Sigmoid colon (tissue), 7 donors: ENCODE measurements around the gene RELL1. TPM values are rescaled to one million over a fixed set of nuclear protein-coding genes. Genes with fewer than 3 reads are reported as not detected.
A peak's percentile ranks its signal among the peaks of the same experiment; 100 is the strongest.
"Not testable (repeated sequence)": the region's sequence is repeated elsewhere in the genome, so short reads cannot be mapped to it uniquely, and the experiment has no call there.

ENCODE experiments used
- DNase-seq: peaks from one replicate; pipeline ENCODE4 v3.0.0-alpha.2; 2019
- H3K27ac ChIP-seq, 4 donors: fragments of 200-600 bp; sonication (generic); one replicate each; pipeline ENCODE4 v1.5.1; 2016 to 2019; ENCODE audit warnings: mild to moderate bottlenecking in 1 of 4
- H3K27me3 ChIP-seq, 3 donors: fragments of 200-600 bp; sonication (generic); one replicate each; pipeline ENCODE4 v1.5.1; 2019; ENCODE audit warnings: mild to moderate bottlenecking in 1 of 3
- H3K36me3 ChIP-seq, 4 donors: fragments of 200-600 bp; sonication (generic); one replicate each; pipeline ENCODE4 v1.5.1; 2016 to 2019
- H3K4me1 ChIP-seq, 4 donors: fragments of 200-600 bp; sonication (generic); one replicate each; pipeline ENCODE4 v1.5.1; 2017 to 2019
- H3K4me3 ChIP-seq, 4 donors: fragments of 200-600 bp; sonication (generic); one replicate each; pipeline ENCODE4 v1.5.1; 2017 to 2019; ENCODE audit warnings: mild to moderate bottlenecking in 2 of 4, moderate library complexity in 1 of 4
- H3K9me3 ChIP-seq, 4 donors: fragments of 200-600 bp in 3 of 4; sonication (generic) in 3 of 4; one replicate each; pipeline versions ENCODE4 v1.5.1 to v1.6.1; 2013 to 2019
- CTCF ChIP-seq, 4 experiments: fragments of 450-650 bp in 3 of 4; fragments of 200-600 bp in 1 of 4; IDR thresholded peaks; one replicate each; pipeline ENCODE4 v1.5.1; 2016 to 2019; ENCODE audit warnings: antibody characterized with exemption in 4 of 4, mild to moderate bottlenecking in 3 of 4, moderate library complexity in 2 of 4
- EP300 ChIP-seq, 4 donors: sonication (generic); formaldehyde crosslinking; IDR thresholded peaks; one replicate each; pipeline ENCODE4 v1.6.1; 2017; ENCODE audit warnings: antibody characterized with exemption in 4 of 4
- POLR2A ChIP-seq, 2 donors: fragments of 450-650 bp; IDR thresholded peaks; one replicate each; pipeline ENCODE4 v1.6.1; 2016; ENCODE audit warnings: antibody characterized with exemption in 2 of 2, mild to moderate bottlenecking in 2 of 2, moderate library complexity in 2 of 2
- POLR2AphosphoS5 ChIP-seq, 4 donors: sonication (generic); formaldehyde crosslinking; IDR thresholded peaks; one replicate each; pipeline ENCODE4 v1.6.1; 2017; ENCODE audit warnings: antibody characterized with exemption in 4 of 4
- whole genome bisulfite sequencing, 2 donors: extraction: QIAGEN DNeasy Blood & Tissue Kit; methylation state at CpG; one replicate each; pipeline ENCODE4 v1.1.7; 2013; 5-methylcytosine and 5-hydroxymethylcytosine counted together
- intact Hi-C: fragments of 100-400 bp; cut with DNase I; formaldehyde crosslinking; loops from one replicate; pipeline ENCODE4 v1.15.1; 2023
- polyA plus RNA-seq, 3 donors: library from polyadenylated mRNA; stranded (reverse); fragments of 200-250 nt; gene quantifications; one replicate each; pipeline ENCODE4 v1.2.3, GENCODE V29; 2013
- total RNA-seq, 4 donors: library from RNA; depleted of rRNA; stranded (reverse); fragments of >200 nt; gene quantifications; one replicate each; pipeline ENCODE4 v1.1.0, GENCODE V29; 2016
- donor health status: healthy with polysubstance abuse.
- donor health status: Bipolar disorder and iron deficiency.
- donor health status: healthy.

The RELL1 gene
- total and polyA plus RNA-seq, 7 donors, result 4.2 to 63.2 (median 38.8) TPM

- H3K36me3 ChIP-seq, result no peaks in the 10 kb centered on the region
- intact Hi-C loops, result no loop called here
- no peaks in the 10 kb centered on the region for H3K27me3 ChIP-seq
- no peak for DNase-seq
- peak overlapping the region in 1 of 4 donors; percentile 10 for H3K27ac ChIP-seq
- no peaks in the 10 kb centered on the region for H3K9me3 ChIP-seq
- H3K4me3 ChIP-seq, result no peak overlapping the region
- no peak for TF ChIP-seq POLR2AphosphoS5 (IDR thresholded peaks at IDR 0.05)
- TF ChIP-seq EP300 (IDR thresholded peaks at IDR 0.05), result no peak
- no peak for TF ChIP-seq POLR2A (IDR thresholded peaks at IDR 0.05)
- TF ChIP-seq CTCF (IDR thresholded peaks at IDR 0.05), result no peak
- peaks cover 0 to 41% (median 29%) of the 10 kb centered on the region in 4 donors for H3K4me1 ChIP-seq
- 40 to 52% methylated on average over 5 of the region's 5 CpGs for WGBS, 2 donors
These were observed 11.7 kb downstream of the RELL1 start for GRCh38 chr4:37674439-37674838.

GRCh38 chr4:37673538-37674192 is 12.5 kb downstream of the RELL1 start:
- TF ChIP-seq EP300 (IDR thresholded peaks at IDR 0.05) (no peak), POLR2A (IDR thresholded peaks at IDR 0.05) (no peak), CTCF (IDR thresholded peaks at IDR 0.05) (no peak), POLR2AphosphoS5 (IDR thresholded peaks at IDR 0.05) (no peak)
- intact Hi-C loops, result no loop called here
- no peak overlapping the region for H3K4me3 ChIP-seq
- H3K4me1 ChIP-seq, result peaks cover 0 to 38% (median 24%) of the 10 kb centered on the region in 4 donors
- no peaks in the 10 kb centered on the region for H3K36me3 ChIP-seq
- WGBS, 2 donors, result 80 to 89% methylated on average over 4 of the region's 4 CpGs
- no peak for DNase-seq
- no peaks in the 10 kb centered on the region for H3K9me3 ChIP-seq
- H3K27me3 ChIP-seq, result no peaks in the 10 kb centered on the region
- peak overlapping the region in 1 of 4 donors; percentile 10 for H3K27ac ChIP-seq

DNA sequence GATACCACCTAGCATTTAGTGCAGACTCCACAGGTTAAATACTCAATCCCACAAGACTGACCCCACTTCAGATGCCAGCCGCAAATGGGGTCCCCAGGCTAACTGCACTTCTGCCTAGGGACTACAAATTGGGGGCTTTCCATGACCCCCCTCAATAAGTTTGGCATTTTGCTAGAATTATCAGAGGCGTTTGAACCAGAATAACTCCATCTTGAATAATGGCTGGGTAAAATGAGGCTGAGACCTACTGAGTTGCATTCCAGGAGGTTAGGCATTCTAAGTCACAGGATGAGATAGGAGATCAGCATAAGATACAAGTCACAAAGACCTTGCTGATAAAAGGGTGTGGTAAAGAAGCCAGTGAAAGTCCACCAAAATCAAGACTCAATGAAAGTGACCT is 15.1 kb downstream of the RELL1 start:
- intact Hi-C loops, result no loop called here
- DNase-seq, result no peak
- H3K27ac ChIP-seq, result no peak overlapping the region
- H3K9me3 ChIP-seq, result no peaks in the 10 kb centered on the region
- H3K36me3 ChIP-seq, result no peaks in the 10 kb centered on the region
- WGBS, 2 donors, result 50 to 72% methylated on average over 2 of the region's 2 CpGs
- peaks cover 0 to 45% (median 28%) of the 10 kb centered on the region in 4 donors for H3K4me1 ChIP-seq
- no peak for TF ChIP-seq POLR2A (IDR thresholded peaks at IDR 0.05)
- TF ChIP-seq EP300 (IDR thresholded peaks at IDR 0.05), result no peak
- no peak for TF ChIP-seq CTCF (IDR thresholded peaks at IDR 0.05)
- no peak for TF ChIP-seq POLR2AphosphoS5 (IDR thresholded peaks at IDR 0.05)
- no peaks in the 10 kb centered on the region for H3K27me3 ChIP-seq
- H3K4me3 ChIP-seq, result no peak overlapping the region

DNA sequence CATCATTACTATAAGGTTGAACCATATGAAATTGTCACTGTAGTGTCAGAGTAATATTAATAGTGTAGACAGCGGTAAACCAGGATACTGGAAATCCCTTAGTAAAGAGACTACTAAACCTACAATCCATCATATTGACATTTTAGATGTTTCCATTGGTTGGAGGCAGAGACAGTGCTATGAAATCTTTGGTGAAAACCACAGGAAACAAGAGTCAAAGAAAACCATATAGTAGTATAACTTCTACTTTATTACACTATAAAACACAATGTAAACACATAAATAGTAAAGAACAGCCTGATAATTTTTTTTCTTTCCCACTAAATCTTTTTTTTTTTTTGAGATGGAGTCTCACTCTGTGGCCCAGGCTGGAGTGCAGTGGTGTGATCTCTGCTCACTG is 15.9 kb downstream of the RELL1 start:
- Histone ChIP-seq H3K4me3 (no peak overlapping the region), H3K36me3 (no peaks in the 10 kb centered on the region), H3K27ac (no peak overlapping the region), H3K27me3 (no peaks in the 10 kb centered on the region), H3K9me3 (no peaks in the 10 kb centered on the region), H3K4me1 (peaks cover 0 to 45% (median 31%) of the 10 kb centered on the region in 4 donors)
- no peak for DNase-seq
- 17 to 75% methylated on average over 1 of the region's 1 CpG for WGBS, 2 donors
- TF ChIP-seq CTCF (IDR thresholded peaks at IDR 0.05) (no peak), POLR2A (IDR thresholded peaks at IDR 0.05) (no peak), POLR2AphosphoS5 (IDR thresholded peaks at IDR 0.05) (no peak), EP300 (IDR thresholded peaks at IDR 0.05) (no peak)
- intact Hi-C loops, result no loop called here

DNA sequence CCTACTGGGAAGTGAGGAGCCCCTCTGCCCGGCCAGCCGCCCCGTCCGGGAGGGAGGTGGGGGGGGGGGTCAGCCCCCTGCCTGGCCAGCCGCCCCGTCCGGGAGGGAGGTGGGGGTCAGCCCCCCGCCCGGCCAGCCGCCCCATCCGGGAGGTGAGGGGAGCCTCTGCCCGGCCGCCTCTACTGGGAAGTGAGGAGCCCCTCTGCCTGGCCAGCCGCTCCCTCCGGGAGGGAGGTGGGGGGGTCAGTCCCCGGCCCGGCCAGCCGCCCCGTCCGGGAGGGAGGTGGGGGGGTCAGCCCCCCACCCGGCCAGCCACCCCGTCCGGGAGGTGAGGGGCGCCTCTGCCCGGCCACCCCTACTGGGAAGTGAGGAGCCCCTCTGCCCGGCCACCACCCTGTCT is 17.1 kb downstream of the RELL1 start:
- H3K27ac ChIP-seq, H3K27me3 ChIP-seq, DNase-seq, H3K9me3 ChIP-seq, intact Hi-C loops, H3K36me3 ChIP-seq, H3K4me3 ChIP-seq: not testable (repeated sequence)
- peaks cover 0 to 44% (median 36%) of the 10 kb centered on the region in 4 donors for H3K4me1 ChIP-seq
- 92 to 93% methylated on average over 19 to 21 of the region's 26 CpGs for WGBS, 2 donors
